Calu3 (cell line): ENCODE results near the gene RRAS2. TPM values are rescaled to one million over a fixed set of nuclear protein-coding genes. Genes with fewer than 3 reads are reported as not detected.

ENCODE experiments used
- BruUV-seq: library from RNA; stranded (reverse); fragments of 400-500 nt; replicated peaks from 2 replicates; lab custom pipeline; 2021; lab: Mats Ljungman, UMichigan
- CTCF ChIA-PET: fragments of 300-600 bp; sonication (Branson Sonifier 250); formaldehyde crosslinking; loops from one replicate; lab custom pipeline; 2022; ENCODE audit warnings: antibody characterized with exemption; lab: Charles Lee
- DNase-seq: peaks from one replicate; pipeline ENCODE4 v3.0.0; 2022
- H3K27ac Mint-ChIP-seq: one replicate; pipeline ENCODE4 v1.8.0; 2022; ENCODE audit warnings: mixed read lengths; ENCODE audit not compliant: unreplicated experiment
- H3K27me3 Mint-ChIP-seq: one replicate; pipeline ENCODE4 v1.8.0; 2022; ENCODE audit warnings: mixed read lengths; ENCODE audit not compliant: unreplicated experiment
- H3K36me3 Mint-ChIP-seq: one replicate; pipeline ENCODE4 v1.8.0; 2022; ENCODE audit warnings: mild to moderate bottlenecking, moderate library complexity, mixed read lengths; ENCODE audit not compliant: insufficient read depth, unreplicated experiment
- H3K4me1 Mint-ChIP-seq: one replicate; pipeline ENCODE4 v1.8.0; 2022; ENCODE audit warnings: mild to moderate bottlenecking, low read depth, mixed read lengths; ENCODE audit not compliant: unreplicated experiment
- H3K4me3 Mint-ChIP-seq: one replicate; pipeline ENCODE4 v1.8.0; 2022; ENCODE audit warnings: mild to moderate bottlenecking, low read depth, moderate library complexity, mixed read lengths; ENCODE audit not compliant: unreplicated experiment
- H3K9me3 Mint-ChIP-seq: one replicate; pipeline ENCODE4 v1.8.0; 2022; ENCODE audit warnings: low read depth, mixed read lengths; ENCODE audit not compliant: unreplicated experiment
- CTCF ChIP-seq: fragments of 200-600 bp; IDR thresholded peaks from one replicate; pipeline ENCODE4 v1.8.0; 2022; ENCODE audit warnings: antibody characterized with exemption; ENCODE audit not compliant: unreplicated experiment
- intact Hi-C: fragments of 100-400 bp; cut with micrococcal nuclease; formaldehyde crosslinking; loops from one replicate; pipeline ENCODE4 v1.10.0; 2022; ENCODE audit not compliant: unreplicated experiment
- total RNA-seq: library from RNA; stranded (reverse); gene quantifications from 2 replicates; pipeline ENCODE4 v1.2.3, GENCODE V29; 2022

The RRAS2 gene
- total RNA-seq, 1 experiment from 2014 or later, result 42.8 TPM

- no peak for TF ChIP-seq CTCF
- no TSS peak for BruUV-seq
- Mint-ChIP-seq H3K27me3 (no peaks in the 10 kb centered on the region), H3K4me1 (no peaks in the 10 kb centered on the region), H3K4me3 (no peak overlapping the region), H3K9me3 (no peaks in the 10 kb centered on the region), H3K27ac (no peak overlapping the region), H3K36me3 (no peaks in the 10 kb centered on the region)
- no peak for DNase-seq
- CTCF ChIA-PET, result interaction anchor here (0.6 to 0.7 kb wide), 2 partner anchors 10 to 130 kb away, joined by 3 read pairs; no protein-coding TSS in a partner anchor
- intact Hi-C loops, result no loop called here
These were observed 39.0 kb downstream of the RRAS2 start for GRCh38 chr11:14320020-14320419.

- no TSS peak for BruUV-seq
- Mint-ChIP-seq H3K4me3 (no peak overlapping the region), H3K9me3 (no peaks in the 10 kb centered on the region), H3K4me1 (peaks cover 2% of the 10 kb centered on the region), H3K36me3 (no peaks in the 10 kb centered on the region), H3K27ac (no peak overlapping the region), H3K27me3 (no peaks in the 10 kb centered on the region)
- no peak for DNase-seq
- no peak for TF ChIP-seq CTCF
- CTCF ChIA-PET, result interaction anchor here (0.5 to 2.0 kb wide), 5 partner anchors 10 to 100 kb away, joined by 3 to 8 read pairs (median 4); no protein-coding TSS in a partner anchor
- intact Hi-C loops, result no loop called here
These were observed 40.4 kb downstream of the RRAS2 start for GRCh38 chr11:14318581-14318981.

GRCh38 chr11:14317659-14318325 lies 41.2 kb downstream of the RRAS2 start:
- Mint-ChIP-seq H3K9me3 (no peaks in the 10 kb centered on the region), H3K27me3 (no peaks in the 10 kb centered on the region), H3K4me1 (peaks cover 8% of the 10 kb centered on the region), H3K4me3 (no peak overlapping the region), H3K27ac (no peak overlapping the region), H3K36me3 (no peaks in the 10 kb centered on the region)
- no TSS peak for BruUV-seq
- CTCF ChIA-PET, result interaction anchor here (1.2 to 2.0 kb wide), 3 partner anchors 10 to 56 kb away, joined by 4 to 8 read pairs (median 5); no protein-coding TSS in a partner anchor
- TF ChIP-seq CTCF, result no peak
- no peak for DNase-seq
- intact Hi-C loops, result no loop called here

- no peak for DNase-seq
- BruUV-seq, result no TSS peak
- Mint-ChIP-seq H3K27ac (no peak overlapping the region), H3K4me1 (peaks cover 8% of the 10 kb centered on the region), H3K4me3 (no peak overlapping the region), H3K9me3 (no peaks in the 10 kb centered on the region), H3K27me3 (no peaks in the 10 kb centered on the region), H3K36me3 (no peaks in the 10 kb centered on the region)
- intact Hi-C loops, result no loop called here
- CTCF ChIA-PET, result interaction anchor here (0.9 kb wide), 1 partner anchor 14 kb away, joined by 3 read pairs; no protein-coding TSS in a partner anchor
- no peak for TF ChIP-seq CTCF
These were observed 43.9 kb downstream of the RRAS2 start for GRCh38 chr11:14315130-14315529.
